Measurements from ENCODE around the gene NSUN2.
"Not testable (repeated sequence)": the region's sequence is repeated elsewhere in the genome, so short reads cannot be mapped to it uniquely, and the experiment has no call there.

DNA sequence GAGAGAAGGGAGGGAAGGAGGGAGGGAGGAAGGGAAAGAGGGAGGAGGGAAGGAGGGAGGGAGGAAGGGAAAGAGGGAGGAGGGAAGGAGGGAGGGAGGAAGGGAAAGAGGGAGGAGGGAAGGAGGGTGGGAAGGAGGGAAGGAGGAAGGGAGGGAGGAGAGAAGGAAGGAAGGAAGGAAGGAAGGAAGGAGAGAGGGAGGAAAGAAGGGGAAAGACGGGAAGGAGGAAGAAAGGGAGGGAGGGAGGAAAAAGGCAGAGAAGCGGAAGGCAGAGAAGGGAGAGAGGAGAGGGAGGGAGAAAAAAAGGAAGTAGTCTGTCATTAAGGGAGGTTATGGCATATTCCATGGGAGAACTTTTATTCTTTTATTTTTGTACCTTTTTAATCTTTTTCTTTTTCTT, 61.2 kb downstream of the NSUN2 start:
- TF ChIP-seq, protein P1, sequence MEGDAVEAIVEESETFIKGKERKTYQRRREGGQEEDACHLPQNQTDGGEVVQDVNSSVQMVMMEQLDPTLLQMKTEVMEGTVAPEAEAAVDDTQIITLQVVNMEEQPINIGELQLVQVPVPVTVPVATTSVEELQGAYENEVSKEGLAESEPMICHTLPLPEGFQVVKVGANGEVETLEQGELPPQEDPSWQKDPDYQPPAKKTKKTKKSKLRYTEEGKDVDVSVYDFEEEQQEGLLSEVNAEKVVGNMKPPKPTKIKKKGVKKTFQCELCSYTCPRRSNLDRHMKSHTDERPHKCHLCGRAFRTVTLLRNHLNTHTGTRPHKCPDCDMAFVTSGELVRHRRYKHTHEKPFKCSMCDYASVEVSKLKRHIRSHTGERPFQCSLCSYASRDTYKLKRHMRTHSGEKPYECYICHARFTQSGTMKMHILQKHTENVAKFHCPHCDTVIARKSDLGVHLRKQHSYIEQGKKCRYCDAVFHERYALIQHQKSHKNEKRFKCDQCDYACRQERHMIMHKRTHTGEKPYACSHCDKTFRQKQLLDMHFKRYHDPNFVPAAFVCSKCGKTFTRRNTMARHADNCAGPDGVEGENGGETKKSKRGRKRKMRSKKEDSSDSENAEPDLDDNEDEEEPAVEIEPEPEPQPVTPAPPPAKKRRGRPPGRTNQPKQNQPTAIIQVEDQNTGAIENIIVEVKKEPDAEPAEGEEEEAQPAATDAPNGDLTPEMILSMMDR (conservative IDR thresholded peaks at IDR 0.05 in 1 of 2, IDR thresholded peaks at IDR 0.05 in 1 of 2; ENCODE audit: extremely low read depth in 1 of 2, insufficient read depth in 1 of 2, low read depth in 1 of 2, low read length in 2 of 2), result not testable (repeated sequence)
- not testable (repeated sequence) for TF ChIP-seq EZH2 (IDR thresholded peaks at IDR 0.05; ENCODE audit: borderline replicate concordance, low read length)

Data from mammary epithelial cell (primary cell).